ENCODE results near the gene HK3. TPM values are rescaled to one million over a fixed set of nuclear protein-coding genes. Genes with fewer than 3 reads are reported as not detected.

HK3 gene
- total RNA-seq, 2 donors from 2014 or later, result 0.46 to 0.81 TPM

- no peaks in the 10 kb centered on the region for H3K27me3 Mint-ChIP-seq (ENCODE audit: low read depth)
- H3K27ac Mint-ChIP-seq, result no peak overlapping the region
- no peak overlapping the region for H3K4me3 Mint-ChIP-seq
- DNase-seq (no peak), ATAC-seq (replicated peaks in 1 of 2) (no peak)
- H3K9me3 Mint-ChIP-seq, result no peaks in the 10 kb centered on the region
- no peaks in the 10 kb centered on the region for H3K36me3 Mint-ChIP-seq (ENCODE audit: insufficient read depth in 2 of 2)
- H3K4me1 Mint-ChIP-seq (ENCODE audit: low read depth), result peaks cover 7% of the 10 kb centered on the region
These were observed 14.6 kb downstream of the HK3 start for GRCh38 chr5:176884571-176884890.

- H3K27me3 Mint-ChIP-seq (ENCODE audit: low read depth), result no peaks in the 10 kb centered on the region
- H3K4me3 Mint-ChIP-seq, result no peak overlapping the region
- ATAC-seq (replicated peaks in 1 of 2) (no peak), DNase-seq (no peak)
- peaks cover 7% of the 10 kb centered on the region for H3K4me1 Mint-ChIP-seq (ENCODE audit: low read depth)
- H3K36me3 Mint-ChIP-seq (ENCODE audit: insufficient read depth in 2 of 2), result no peaks in the 10 kb centered on the region
- H3K27ac Mint-ChIP-seq, result no peak overlapping the region
- H3K9me3 Mint-ChIP-seq, result no peaks in the 10 kb centered on the region
These were observed 15.2 kb downstream of the HK3 start for GRCh38 chr5:176883700-176884570.

DNA sequence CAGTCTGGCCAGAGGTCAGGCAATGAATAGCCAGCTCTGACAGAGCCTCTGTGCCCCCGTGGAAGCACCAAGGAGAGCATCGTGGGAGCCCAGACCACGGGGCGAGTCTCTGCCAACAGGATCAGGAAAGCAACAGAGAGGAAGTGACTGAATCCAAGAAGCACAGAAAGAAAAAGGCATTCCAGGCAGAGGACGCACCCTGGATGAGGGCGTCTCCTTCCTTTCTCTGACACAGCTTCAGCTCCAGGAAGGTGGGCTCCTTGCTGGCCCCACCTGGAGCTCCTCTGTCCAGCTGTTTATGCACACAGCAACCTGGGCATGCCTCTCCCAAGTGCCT, 16.6 kb downstream of the HK3 start:
- no peaks in the 10 kb centered on the region for H3K9me3 Mint-ChIP-seq

DNA sequence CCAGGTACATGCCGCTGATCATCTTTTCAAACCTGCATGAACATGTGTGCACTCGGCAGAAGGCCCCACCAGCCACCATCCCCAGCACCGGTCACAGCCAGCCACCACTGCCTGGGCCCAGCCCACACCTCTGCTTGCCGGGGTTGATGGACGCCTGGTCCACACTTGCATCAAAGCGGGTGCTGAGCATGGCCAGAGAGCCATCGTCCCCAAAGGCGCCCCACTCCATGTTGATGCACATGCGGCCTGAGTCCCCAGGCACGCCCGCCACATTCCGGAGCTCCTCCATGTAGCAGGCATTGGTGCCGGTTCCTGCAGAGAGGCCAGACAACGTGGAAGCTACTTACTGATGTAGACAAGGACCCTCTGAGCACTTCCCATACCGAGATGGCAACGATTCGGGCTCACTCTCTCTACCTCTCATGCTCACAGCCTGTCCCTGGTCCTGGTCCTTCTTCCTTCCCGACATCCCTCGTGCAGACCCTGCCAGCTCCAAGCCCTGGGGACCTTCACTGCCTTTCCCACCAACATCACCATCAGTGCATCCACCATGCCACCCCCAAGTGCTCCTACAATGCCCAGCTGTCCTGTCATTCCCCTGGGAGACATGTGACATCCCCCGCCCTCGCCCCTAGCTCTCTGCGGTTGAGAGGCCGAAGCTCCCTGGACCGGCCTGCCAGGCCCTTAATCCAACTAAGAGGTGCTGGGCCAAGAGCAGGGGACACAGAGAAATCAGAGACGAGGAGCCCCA, 17.2 kb downstream of the HK3 start:
- Mint-ChIP-seq H3K4me3 (no peak overlapping the region), H3K9me3 (no peaks in the 10 kb centered on the region), H3K27ac (no peak overlapping the region), H3K27me3 (ENCODE audit: low read depth) (no peaks in the 10 kb centered on the region), H3K4me1 (ENCODE audit: low read depth) (peaks cover 7% of the 10 kb centered on the region), H3K36me3 (ENCODE audit: insufficient read depth in 2 of 2) (no peaks in the 10 kb centered on the region)
- ATAC-seq (replicated peaks in 1 of 2), result no peak
- no peak for DNase-seq

More for the DNA sequence above, 16.6 kb downstream of the HK3 start:
- no peaks in the 10 kb centered on the region for H3K27me3 Mint-ChIP-seq (ENCODE audit: low read depth)
- H3K4me3 Mint-ChIP-seq, result no peak overlapping the region
- no peaks in the 10 kb centered on the region for H3K36me3 Mint-ChIP-seq (ENCODE audit: insufficient read depth in 2 of 2)
- DNase-seq, result no peak
- H3K4me1 Mint-ChIP-seq (ENCODE audit: low read depth), result peaks cover 7% of the 10 kb centered on the region
- ATAC-seq (replicated peaks in 1 of 2), result no peak
- no peak overlapping the region for H3K27ac Mint-ChIP-seq

DNA sequence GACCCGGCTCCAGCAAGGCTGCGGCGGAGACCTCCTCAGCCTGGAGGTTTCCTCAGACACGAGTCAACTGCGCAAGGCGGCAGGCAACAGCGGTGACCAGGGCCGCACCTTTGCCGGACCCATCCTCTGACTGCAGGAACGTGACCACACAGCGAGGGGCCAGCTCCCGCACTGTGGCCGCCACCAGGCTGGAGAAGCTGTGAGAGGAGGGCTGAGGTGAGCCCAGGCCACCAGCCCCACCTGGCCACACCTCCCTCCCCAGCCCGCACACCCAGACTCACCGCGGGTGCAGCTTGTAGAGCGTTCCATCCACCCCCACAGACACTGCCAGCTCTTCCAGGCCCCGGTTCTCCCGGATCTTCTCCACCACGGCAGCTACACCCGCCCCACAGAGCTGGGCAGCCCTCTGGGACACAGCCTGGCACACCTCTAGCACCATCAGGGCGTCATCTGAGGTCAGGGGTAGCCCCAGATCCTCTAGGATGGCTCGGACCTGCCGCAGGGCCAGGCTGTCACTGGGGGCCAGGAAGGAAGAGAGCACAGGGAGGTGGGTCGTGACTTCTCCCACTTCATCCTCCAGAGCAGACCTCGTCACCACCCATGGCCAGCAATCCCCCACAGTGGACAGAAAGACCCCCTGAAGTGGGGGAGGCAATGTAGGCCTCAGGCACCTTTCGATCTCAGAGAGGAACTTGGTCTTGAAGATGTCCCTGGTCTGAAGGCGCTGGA, 18.0 kb downstream of the HK3 start:
- no peak overlapping the region for H3K27ac Mint-ChIP-seq
- H3K36me3 Mint-ChIP-seq (ENCODE audit: insufficient read depth in 2 of 2), result no peaks in the 10 kb centered on the region
- ATAC-seq (replicated peaks in 1 of 2) (no peak), DNase-seq (no peak)
- peaks cover 7% of the 10 kb centered on the region for H3K27me3 Mint-ChIP-seq (ENCODE audit: low read depth)
- H3K9me3 Mint-ChIP-seq, result no peaks in the 10 kb centered on the region
- H3K4me1 Mint-ChIP-seq (ENCODE audit: low read depth), result peaks cover 11% of the 10 kb centered on the region
- no peak overlapping the region for H3K4me3 Mint-ChIP-seq

DNA sequence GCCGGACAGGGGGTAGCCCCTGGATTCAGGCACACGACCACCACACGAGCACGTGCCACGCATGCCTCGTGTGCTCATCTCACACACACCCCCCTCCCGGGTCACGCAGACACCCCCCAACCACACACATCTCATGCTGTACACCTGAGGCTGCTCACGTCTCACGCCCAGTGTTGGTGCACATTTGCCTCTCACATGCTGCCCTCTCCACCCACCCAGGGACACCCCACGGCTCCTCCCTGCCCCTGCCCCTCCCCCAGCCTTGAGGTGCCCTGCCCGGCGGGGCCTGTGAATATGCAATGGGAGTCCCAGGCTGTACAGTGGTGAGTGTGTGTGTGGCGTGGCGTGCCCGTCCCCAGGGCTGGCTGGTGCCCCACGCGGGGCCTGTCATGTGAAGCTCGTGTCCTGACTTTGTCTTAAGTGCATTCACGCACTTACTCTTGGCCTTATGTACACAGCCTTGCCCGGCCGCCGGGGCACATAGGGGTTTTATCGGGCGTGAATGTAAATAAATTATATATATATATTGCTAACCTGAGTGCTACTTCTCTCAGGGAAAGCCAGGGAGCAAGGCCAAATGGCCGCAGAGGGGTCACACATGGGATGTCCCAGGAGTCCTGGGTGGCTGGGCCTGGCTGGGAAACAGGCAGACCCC, 18.7 kb downstream of the HK3 start:
- ATAC-seq (replicated peaks in 1 of 2), result no peak
- H3K4me1 Mint-ChIP-seq (ENCODE audit: low read depth), result peaks cover 18% of the 10 kb centered on the region
- no peak overlapping the region for H3K4me3 Mint-ChIP-seq
- no peak for DNase-seq
- no peaks in the 10 kb centered on the region for H3K36me3 Mint-ChIP-seq (ENCODE audit: insufficient read depth in 2 of 2)
- H3K27me3 Mint-ChIP-seq (ENCODE audit: low read depth), result peaks cover 14% of the 10 kb centered on the region
- H3K27ac Mint-ChIP-seq, result no peak overlapping the region
- no peaks in the 10 kb centered on the region for H3K9me3 Mint-ChIP-seq

DNA sequence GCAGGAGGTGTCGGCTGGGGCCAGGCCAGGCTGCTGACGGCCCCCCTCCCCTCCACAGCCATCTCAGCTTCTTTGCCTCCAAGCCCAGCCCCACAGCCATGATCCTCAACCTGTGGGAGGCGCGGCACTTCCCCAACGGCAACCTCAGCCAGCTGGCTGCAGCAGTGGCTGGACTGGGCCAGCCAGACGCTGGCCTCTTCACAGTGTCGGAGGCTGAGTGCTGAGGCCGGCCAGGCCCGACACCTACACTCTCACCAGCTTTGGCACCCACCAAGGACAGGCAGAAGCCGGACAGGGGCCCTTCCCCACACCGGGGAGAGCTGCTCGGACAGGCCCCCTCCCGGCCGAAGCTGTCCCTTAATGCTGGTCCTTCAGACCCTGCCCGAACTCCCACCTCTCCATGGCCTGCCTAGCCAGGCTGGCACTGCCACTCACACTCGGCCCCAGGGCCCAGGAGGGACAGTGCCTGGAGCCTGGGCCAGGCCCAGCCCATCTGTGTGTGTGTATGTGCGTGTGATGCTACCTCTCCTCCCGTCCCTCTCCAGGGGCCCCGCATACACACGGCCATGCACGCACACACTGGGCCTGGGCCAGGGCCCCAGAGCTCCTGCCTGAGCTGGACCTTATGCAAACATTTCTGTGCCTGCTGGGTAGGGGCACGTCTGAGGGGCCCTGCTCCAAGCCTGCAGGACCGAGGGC, 19.3 kb downstream of the HK3 start:
- Mint-ChIP-seq H3K36me3 (ENCODE audit: insufficient read depth in 2 of 2) (no peaks in the 10 kb centered on the region), H3K4me3 (no peak overlapping the region), H3K27me3 (ENCODE audit: low read depth) (peaks cover 20% of the 10 kb centered on the region), H3K27ac (no peak overlapping the region), H3K4me1 (ENCODE audit: low read depth) (peaks cover 17% of the 10 kb centered on the region), H3K9me3 (no peaks in the 10 kb centered on the region)
- ATAC-seq (replicated peaks in 1 of 2) (no peak), DNase-seq (no peak)

- DNase-seq, result no peak
- H3K27ac Mint-ChIP-seq, result no peak overlapping the region
- H3K4me1 Mint-ChIP-seq (ENCODE audit: low read depth), result peaks cover 13% of the 10 kb centered on the region
- peaks cover 24% of the 10 kb centered on the region for H3K27me3 Mint-ChIP-seq (ENCODE audit: low read depth)
- H3K9me3 Mint-ChIP-seq, result no peaks in the 10 kb centered on the region
- H3K36me3 Mint-ChIP-seq (ENCODE audit: insufficient read depth in 2 of 2), result no peaks in the 10 kb centered on the region
- H3K4me3 Mint-ChIP-seq, result no peak overlapping the region
- no peak for ATAC-seq (replicated peaks in 1 of 2)
These were observed 20.1 kb downstream of the HK3 start for GRCh38 chr5:176878906-176879662.

- Mint-ChIP-seq H3K4me3 (no peak overlapping the region), H3K9me3 (no peaks in the 10 kb centered on the region), H3K4me1 (ENCODE audit: low read depth) (peaks cover 13% of the 10 kb centered on the region), H3K36me3 (ENCODE audit: insufficient read depth in 2 of 2) (peaks cover 0 to 2% of the 10 kb centered on the region in 2 donors), H3K27ac (no peak overlapping the region), H3K27me3 (ENCODE audit: low read depth) (peaks cover 24% of the 10 kb centered on the region)
- ATAC-seq (replicated peaks in 1 of 2) (no peak), DNase-seq (no peak)
These were observed 20.7 kb downstream of the HK3 start for GRCh38 chr5:176878463-176878862.

- no peak for ATAC-seq (replicated peaks in 1 of 2)
- Mint-ChIP-seq H3K4me1 (ENCODE audit: low read depth) (peaks cover 13% of the 10 kb centered on the region), H3K27ac (no peak overlapping the region), H3K9me3 (peaks cover 0 to 4% of the 10 kb centered on the region in 2 donors), H3K27me3 (ENCODE audit: low read depth) (peaks cover 24% of the 10 kb centered on the region), H3K4me3 (no peak overlapping the region), H3K36me3 (ENCODE audit: insufficient read depth in 2 of 2) (peaks cover 0 to 6% of the 10 kb centered on the region in 2 donors)
- no peak for DNase-seq
These were observed 21.3 kb downstream of the HK3 start for GRCh38 chr5:176877793-176878331.

DNA sequence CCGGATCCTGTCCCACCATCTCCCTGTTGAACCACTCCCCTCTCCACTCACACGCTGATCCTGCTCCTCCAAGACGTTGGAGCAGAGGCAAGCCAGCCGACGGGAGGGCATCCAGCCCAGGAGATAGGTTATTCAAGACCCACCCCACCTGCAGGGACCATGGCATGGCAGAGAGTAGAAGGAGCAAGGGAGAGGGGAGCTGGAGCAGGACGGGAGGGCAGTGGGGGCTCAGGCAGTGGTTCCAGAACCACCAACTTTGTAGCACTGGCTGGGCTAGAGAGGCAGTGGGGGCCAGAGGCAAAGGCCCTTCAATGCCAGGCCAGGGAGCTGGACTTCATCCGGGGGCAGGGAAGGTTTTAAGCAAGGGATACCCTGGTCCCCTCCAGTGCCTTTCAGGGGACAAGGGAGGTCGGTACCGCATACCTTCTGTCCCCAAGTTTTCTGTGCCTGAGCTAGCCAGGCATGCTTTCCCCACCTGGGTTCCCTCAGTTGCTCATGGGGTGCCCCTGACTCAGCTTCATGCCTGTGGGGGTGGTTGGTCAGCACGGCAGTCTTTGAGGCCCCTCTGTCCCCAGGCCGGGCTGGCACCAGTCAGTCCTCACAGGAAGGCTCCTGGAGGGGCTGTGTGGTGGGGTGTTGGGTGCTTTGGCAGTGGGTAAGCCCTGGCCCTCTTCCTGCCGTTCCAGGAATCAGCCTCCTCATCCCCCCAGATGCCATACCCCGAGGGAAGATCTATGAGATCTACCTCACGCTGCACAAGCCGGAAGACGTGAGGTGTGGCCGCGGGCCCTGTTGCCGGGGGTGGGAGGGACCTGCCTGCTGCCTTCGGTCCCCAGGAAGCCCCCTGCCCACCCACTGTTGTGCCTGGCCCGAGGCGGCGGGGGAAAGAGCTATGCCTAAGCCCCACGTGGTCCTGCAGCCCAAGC, 22.4 kb downstream of the HK3 start:
- peaks cover 0 to 4% of the 10 kb centered on the region in 2 donors for H3K9me3 Mint-ChIP-seq
- H3K27me3 Mint-ChIP-seq (ENCODE audit: low read depth), result peaks cover 24% of the 10 kb centered on the region
- ATAC-seq (replicated peaks in 1 of 2) (no peak), DNase-seq (no peak)
- H3K4me3 Mint-ChIP-seq, result no peak overlapping the region
- no peak overlapping the region for H3K27ac Mint-ChIP-seq
- peaks cover 13% of the 10 kb centered on the region for H3K4me1 Mint-ChIP-seq (ENCODE audit: low read depth)
- peaks cover 0 to 7% of the 10 kb centered on the region in 2 donors for H3K36me3 Mint-ChIP-seq (ENCODE audit: insufficient read depth in 2 of 2)

All from activated T-cell treated with anti-CD3 and anti-CD28 coated beads, Interleukin-2, amount 50 U/mL, for 72 hours (primary cell).